ENCODE data around the gene PAGE2B.

Gene PAGE2B

GRCh38 chrX:55074851-55075467, at the start of gene PAGE2B:
Gene PAGE2B, plus strand, starts transcription at chrX:55075030. Its CDS starts 1,012 bp downstream, at chrX:55076042.
- DNase-seq (ENCODE audit: low read depth), result no peak
- no peak for TF ChIP-seq CTCF (IDR thresholded peaks at IDR 0.05; ENCODE audit: control insufficient read depth, insufficient read depth, low read depth, low read length, missing control alignments)
- no peak within 1 kb of the TSS for H3K4me3 ChIP-seq (ENCODE audit: control insufficient read depth, low read depth, low read length)

GRCh38 chrX:55026143-55026542, 48.7 kb upstream of the PAGE2B start:
- no peak for TF ChIP-seq CTCF (IDR thresholded peaks at IDR 0.05; ENCODE audit: control insufficient read depth, insufficient read depth, low read depth, low read length, missing control alignments)
- H3K4me3 ChIP-seq (ENCODE audit: control insufficient read depth, low read depth, low read length), result no peak overlapping the region
- DNase-seq (ENCODE audit: low read depth), result no peak

GRCh38 chrX:55026840-55027239, 48.0 kb upstream of the PAGE2B start:
- DNase-seq (ENCODE audit: low read depth), result no peak
- no peak overlapping the region for H3K4me3 ChIP-seq (ENCODE audit: control insufficient read depth, low read depth, low read length)
- TF ChIP-seq CTCF (IDR thresholded peaks at IDR 0.05; ENCODE audit: control insufficient read depth, insufficient read depth, low read depth, low read length, missing control alignments), result no peak

GRCh38 chrX:55028040-55028439, 46.8 kb upstream of the PAGE2B start:
- no peak for TF ChIP-seq CTCF (IDR thresholded peaks at IDR 0.05; ENCODE audit: control insufficient read depth, insufficient read depth, low read depth, low read length, missing control alignments)
- no peak overlapping the region for H3K4me3 ChIP-seq (ENCODE audit: control insufficient read depth, low read depth, low read length)
- no peak for DNase-seq (ENCODE audit: low read depth)

- no peak for TF ChIP-seq CTCF (IDR thresholded peaks at IDR 0.05; ENCODE audit: control insufficient read depth, insufficient read depth, low read depth, low read length, missing control alignments)
- no peak overlapping the region for H3K4me3 ChIP-seq (ENCODE audit: control insufficient read depth, low read depth, low read length)
- no peak for DNase-seq (ENCODE audit: low read depth)
Observed at GRCh38 chrX:55028611-55029010, 46.2 kb upstream of the PAGE2B start.

GRCh38 chrX:55029291-55029690, 45.5 kb upstream of the PAGE2B start:
- no peak for DNase-seq (ENCODE audit: low read depth)
- no peak for TF ChIP-seq CTCF (IDR thresholded peaks at IDR 0.05; ENCODE audit: control insufficient read depth, insufficient read depth, low read depth, low read length, missing control alignments)
- H3K4me3 ChIP-seq (ENCODE audit: control insufficient read depth, low read depth, low read length), result no peak overlapping the region
